Activated B cell treated with CpG ODN at 0.5 μM for 24 hours (primary cell): ENCODE data around the gene KPRP. TPM values are rescaled to one million over a fixed set of nuclear protein-coding genes. Genes with fewer than 3 reads are reported as not detected.

Source experiments
- ATAC-seq: fragments of 200-7000 bp; cut with Tn5 transposase; one replicate; pipeline ENCODE4 v1.10.0; 2021; ENCODE audit warnings: low read depth, mild to moderate bottlenecking, moderate library complexity
- CTCF ChIA-PET: fragments of 350-600 bp; sonication (Branson Sonifier 250); formaldehyde crosslinking; loops from one replicate; lab custom pipeline; 2021; ENCODE audit warnings: antibody characterized with exemption; lab: Charles Lee
- POLR2A ChIA-PET: fragments of 350-600 bp; sonication (Branson Sonifier 250); formaldehyde crosslinking; loops from one replicate; lab custom pipeline; 2021; ENCODE audit warnings: antibody characterized with exemption; lab: Charles Lee
- DNase-seq: peaks from one replicate; pipeline ENCODE4 v3.0.0; 2022
- H3K27ac Mint-ChIP-seq: one replicate; pipeline ENCODE4 v1.8.0; 2020; ENCODE audit warnings: mixed read lengths
- H3K27me3 Mint-ChIP-seq: one replicate; pipeline ENCODE4 v1.8.0; 2021; ENCODE audit warnings: mixed read lengths
- H3K36me3 Mint-ChIP-seq: one replicate; pipeline ENCODE4 v1.8.0; 2021; ENCODE audit warnings: low read depth, mixed read lengths
- H3K4me1 Mint-ChIP-seq: one replicate; pipeline ENCODE4 v1.8.0; 2021; ENCODE audit warnings: mixed read lengths
- H3K4me3 Mint-ChIP-seq: one replicate; pipeline ENCODE4 v1.8.0; 2020; ENCODE audit warnings: mild to moderate bottlenecking, mixed read lengths
- H3K9me3 Mint-ChIP-seq: one replicate; pipeline ENCODE4 v1.8.0; 2020; ENCODE audit warnings: mixed read lengths
- intact Hi-C: fragments of 100-400 bp; cut with micrococcal nuclease; formaldehyde crosslinking; loops from one replicate; pipeline ENCODE4 v1.15.1; 2024
- total RNA-seq: library from RNA; stranded (reverse); gene quantifications from 2 replicates; pipeline ENCODE4 v1.2.3, GENCODE V29; 2022
- TF ChIP-seq, protein P1 (sequence below): fragments of 200-600 bp; IDR thresholded peaks from one replicate; pipeline ENCODE4 v1.8.0; 2022; ENCODE audit warnings: antibody characterized with exemption, mild to moderate bottlenecking

Gene KPRP
- total RNA-seq, 1 donor from 2014 or later = not detected

DNA sequence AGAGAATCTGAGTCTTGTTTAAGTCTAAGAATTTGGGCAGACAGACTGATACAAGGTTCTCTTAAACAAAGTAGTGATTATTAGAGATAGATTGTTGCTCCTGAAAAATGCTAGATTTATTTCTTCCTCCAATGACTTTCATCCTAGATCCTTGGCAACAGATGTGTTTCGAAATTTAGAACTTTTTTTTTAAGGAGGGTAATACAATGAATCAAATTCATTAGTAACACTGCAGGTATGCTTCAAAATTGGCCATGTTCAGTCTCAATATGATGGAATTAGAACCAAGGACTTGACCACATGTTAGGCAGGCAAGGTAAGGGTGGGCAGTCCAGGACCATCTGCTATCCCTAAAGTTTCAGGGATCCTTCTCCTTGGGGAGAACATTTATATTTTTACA, 12.6 kb downstream of the KPRP start:
- intact Hi-C loops = no loop called here
- ATAC-seq = no peak
- TF ChIP-seq, protein P1, sequence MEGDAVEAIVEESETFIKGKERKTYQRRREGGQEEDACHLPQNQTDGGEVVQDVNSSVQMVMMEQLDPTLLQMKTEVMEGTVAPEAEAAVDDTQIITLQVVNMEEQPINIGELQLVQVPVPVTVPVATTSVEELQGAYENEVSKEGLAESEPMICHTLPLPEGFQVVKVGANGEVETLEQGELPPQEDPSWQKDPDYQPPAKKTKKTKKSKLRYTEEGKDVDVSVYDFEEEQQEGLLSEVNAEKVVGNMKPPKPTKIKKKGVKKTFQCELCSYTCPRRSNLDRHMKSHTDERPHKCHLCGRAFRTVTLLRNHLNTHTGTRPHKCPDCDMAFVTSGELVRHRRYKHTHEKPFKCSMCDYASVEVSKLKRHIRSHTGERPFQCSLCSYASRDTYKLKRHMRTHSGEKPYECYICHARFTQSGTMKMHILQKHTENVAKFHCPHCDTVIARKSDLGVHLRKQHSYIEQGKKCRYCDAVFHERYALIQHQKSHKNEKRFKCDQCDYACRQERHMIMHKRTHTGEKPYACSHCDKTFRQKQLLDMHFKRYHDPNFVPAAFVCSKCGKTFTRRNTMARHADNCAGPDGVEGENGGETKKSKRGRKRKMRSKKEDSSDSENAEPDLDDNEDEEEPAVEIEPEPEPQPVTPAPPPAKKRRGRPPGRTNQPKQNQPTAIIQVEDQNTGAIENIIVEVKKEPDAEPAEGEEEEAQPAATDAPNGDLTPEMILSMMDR = no peak
- H3K36me3 Mint-ChIP-seq = no peaks in the 10 kb centered on the region
- no peak overlapping the region for H3K27ac Mint-ChIP-seq
- H3K4me1 Mint-ChIP-seq = no peaks in the 10 kb centered on the region
- DNase-seq = no peak
- POLR2A ChIA-PET = no interaction called here
- CTCF ChIA-PET = no interaction called here
- H3K27me3 Mint-ChIP-seq = peaks cover 12% of the 10 kb centered on the region
- H3K4me3 Mint-ChIP-seq = no peak overlapping the region
- peaks cover 5% of the 10 kb centered on the region for H3K9me3 Mint-ChIP-seq

DNA sequence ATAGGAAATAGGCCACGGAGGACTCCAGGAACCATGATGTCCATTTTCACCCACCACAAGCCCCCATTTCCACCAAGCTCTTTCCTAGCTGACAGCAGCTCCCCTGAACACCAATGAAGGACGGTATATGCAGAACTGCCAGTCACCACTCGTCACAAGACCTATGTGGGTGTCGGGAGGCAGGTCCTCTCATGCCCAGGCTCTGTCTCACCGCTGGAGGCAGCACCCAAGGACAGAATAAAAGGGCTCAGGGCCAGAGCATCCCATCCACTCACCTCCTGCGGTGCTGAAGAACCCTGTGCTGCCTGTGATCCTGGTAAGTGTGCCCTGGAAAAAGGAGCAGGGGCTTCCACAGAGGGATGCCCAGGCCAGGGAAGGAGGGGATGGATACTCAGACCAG, 17.1 kb downstream of the KPRP start, which contains the start of gene LCE1F:
TSS of gene LCE1F (plus strand) at position 266 of the 400 bp plus-strand sequence. CDS start 1,232 bp downstream, outside the sequence.
- POLR2A ChIA-PET = no interaction called here
- Mint-ChIP-seq H3K9me3 (peaks cover 5% of the 10 kb centered on the region), H3K27me3 (peaks cover 24% of the 10 kb centered on the region)

DNA sequence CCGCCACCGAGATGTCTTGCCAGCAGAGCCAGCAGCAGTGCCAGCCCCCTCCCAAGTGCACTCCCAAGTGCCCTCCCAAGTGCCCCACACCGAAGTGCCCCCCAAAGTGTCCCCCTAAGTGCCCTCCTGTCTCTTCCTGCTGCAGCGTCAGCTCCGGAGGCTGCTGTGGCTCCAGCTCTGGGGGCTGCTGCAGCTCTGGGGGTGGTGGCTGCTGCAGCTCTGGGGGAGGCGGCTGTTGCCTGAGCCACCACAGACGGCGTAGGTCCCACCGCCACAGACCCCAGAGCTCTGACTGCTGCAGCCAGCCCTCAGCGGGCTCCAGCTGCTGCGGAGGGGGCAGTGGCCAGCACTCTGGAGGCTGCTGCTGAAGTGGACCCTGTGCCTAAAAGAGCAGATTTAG, 18.5 kb downstream of the KPRP start:
- no peak overlapping the region for H3K27ac Mint-ChIP-seq

More for the DNA sequence above, 17.1 kb downstream of the KPRP start, which contains the start of gene LCE1F:
- Mint-ChIP-seq H3K4me3 (no peak within 1 kb of the TSS), H3K27ac (no peak within 1 kb of the TSS), H3K36me3 (no peaks in the 10 kb centered on the region), H3K4me1 (no peaks in the 10 kb centered on the region)
- ATAC-seq = no peak
- TF ChIP-seq, protein P1 = no peak
- DNase-seq = no peak
- CTCF ChIA-PET = no interaction called here
- intact Hi-C loops = no loop called here

DNA sequence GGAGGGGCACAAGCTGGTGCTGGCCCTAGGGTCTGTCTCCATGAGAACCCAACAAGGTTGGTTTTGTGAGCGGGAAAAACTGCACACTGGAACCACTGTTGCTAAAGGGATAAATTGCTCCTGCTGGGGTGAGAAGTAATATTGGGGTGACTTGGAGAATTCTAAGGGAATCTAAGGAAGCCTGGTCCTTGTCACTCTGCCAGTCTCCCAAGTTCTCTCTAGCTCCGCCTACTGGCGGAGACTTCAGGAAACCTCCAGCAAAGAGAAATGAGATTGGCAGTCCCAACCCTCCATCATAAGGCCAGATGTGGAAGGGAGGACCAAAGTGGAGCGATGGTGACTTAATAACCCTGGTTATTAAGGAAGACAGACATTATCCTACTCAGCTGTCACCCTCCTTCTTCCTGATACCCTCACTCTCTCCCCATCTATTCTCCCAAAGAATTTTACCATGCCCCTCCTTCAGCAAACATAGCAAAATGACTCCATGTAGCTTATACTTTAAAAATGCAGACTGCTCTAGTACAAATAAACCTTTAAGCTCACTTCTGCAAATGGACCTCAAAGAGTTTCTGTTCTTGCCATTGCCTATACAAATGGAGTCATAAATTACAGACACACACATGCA, 19.8 kb downstream of the KPRP start:
- intact Hi-C loops = no loop called here
- POLR2A ChIA-PET = no interaction called here
- TF ChIP-seq, protein P1 = no peak
- ATAC-seq = no peak
- Mint-ChIP-seq H3K9me3 (no peaks in the 10 kb centered on the region), H3K4me3 (no peak overlapping the region), H3K27me3 (peaks cover 25% of the 10 kb centered on the region), H3K4me1 (no peaks in the 10 kb centered on the region), H3K27ac (no peak overlapping the region), H3K36me3 (no peaks in the 10 kb centered on the region)
- DNase-seq = no peak
- CTCF ChIA-PET = no interaction called here

More for the DNA sequence above, 18.5 kb downstream of the KPRP start:
- Mint-ChIP-seq H3K27me3 (peaks cover 27% of the 10 kb centered on the region), H3K9me3 (peaks cover 5% of the 10 kb centered on the region), H3K4me1 (no peaks in the 10 kb centered on the region), H3K4me3 (no peak overlapping the region), H3K36me3 (no peaks in the 10 kb centered on the region)
- ATAC-seq (no peak), DNase-seq (no peak)
- CTCF ChIA-PET = no interaction called here
- POLR2A ChIA-PET = no interaction called here
- TF ChIP-seq, protein P1 = no peak
- intact Hi-C loops = no loop called here

DNA sequence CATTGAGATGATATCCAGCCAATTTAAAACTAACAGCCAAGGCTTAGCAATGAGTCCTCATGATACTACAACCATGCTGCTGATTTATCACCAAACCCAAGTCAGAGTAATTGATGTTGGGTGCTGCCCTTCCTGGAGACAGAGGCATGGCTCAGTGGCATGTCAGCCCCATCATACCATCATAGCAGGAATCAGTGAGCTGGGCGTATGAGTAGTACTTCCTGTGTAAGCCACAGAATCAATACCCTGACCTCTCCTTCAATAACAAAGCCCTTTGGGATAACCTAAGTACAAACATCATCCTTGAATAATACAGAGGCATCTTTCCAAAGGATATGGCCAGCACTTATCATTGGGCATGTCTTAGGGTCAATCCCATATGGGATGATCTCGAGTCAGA, 25.3 kb downstream of the KPRP start:
- H3K4me1 Mint-ChIP-seq = no peaks in the 10 kb centered on the region
- TF ChIP-seq, protein P1 = no peak
- H3K9me3 Mint-ChIP-seq = no peaks in the 10 kb centered on the region
- no peak overlapping the region for H3K4me3 Mint-ChIP-seq
- no peak overlapping the region for H3K27ac Mint-ChIP-seq
- CTCF ChIA-PET = no interaction called here
- ATAC-seq = no peak
- intact Hi-C loops = no loop called here
- DNase-seq = no peak
- H3K36me3 Mint-ChIP-seq = no peaks in the 10 kb centered on the region
- POLR2A ChIA-PET = no interaction called here
- H3K27me3 Mint-ChIP-seq = peaks cover 29% of the 10 kb centered on the region
